Stimulated activated CD8-positive, alpha-beta memory T cell treated with anti-CD3 and anti-CD28 coated beads, Interleukin-7, amount 100 ng/mL, for 4 hours (primary cell): ENCODE data around the gene SHFL.

Experiments
- DNase-seq, 2 donors: peaks; one replicate each; pipeline ENCODE4 v3.0.0-alpha.2; 2020; ENCODE audit warnings: low read depth in 2 of 2

The SHFL gene

DNA sequence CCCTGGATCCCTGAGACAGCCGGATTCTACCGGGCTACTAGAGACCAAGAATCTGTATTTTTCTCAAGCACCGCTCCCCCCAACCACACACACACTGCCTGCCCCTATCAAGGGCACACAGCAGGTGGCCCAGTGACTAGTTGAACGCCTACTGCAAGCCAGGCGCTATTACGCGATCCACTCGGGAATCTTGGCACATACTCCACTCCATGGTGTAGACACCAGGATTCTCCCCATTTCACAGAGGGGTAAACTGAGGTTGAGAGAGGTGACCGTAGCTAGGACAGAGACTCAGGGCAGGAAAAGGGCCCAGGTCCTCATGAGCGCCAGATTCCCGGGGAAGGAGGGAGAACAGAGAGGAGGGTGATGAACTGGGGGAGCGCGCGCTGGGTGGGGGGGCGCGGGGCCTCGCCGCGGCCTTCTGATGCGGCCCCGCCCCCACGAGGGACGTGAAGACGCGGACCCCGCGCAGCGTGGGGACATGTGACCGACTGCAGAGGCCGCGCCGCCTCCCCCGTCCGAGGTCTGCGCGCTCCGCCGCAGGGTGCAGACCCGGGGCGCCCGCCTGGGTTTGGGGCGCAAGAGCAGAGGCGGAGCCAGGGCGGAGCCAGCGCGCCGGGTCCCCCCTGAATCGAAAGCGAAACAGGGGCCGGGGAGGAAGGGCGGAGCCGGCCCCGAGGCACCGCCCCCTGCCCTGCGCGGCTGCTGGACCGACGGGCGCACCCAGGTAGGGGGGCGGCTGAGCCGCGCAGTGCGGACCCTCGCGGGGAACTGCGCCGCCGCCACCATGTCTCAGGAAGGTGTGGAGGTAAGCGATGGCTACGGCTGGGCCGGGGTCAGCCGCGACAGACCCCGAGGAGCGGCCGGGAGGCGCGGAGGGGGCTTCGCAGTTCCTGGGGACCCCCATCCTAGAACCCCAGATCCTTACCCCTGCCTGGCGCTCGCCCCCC, at the start of gene SHFL:
Gene SHFL (plus strand): TSS at position 677 of the 950 bp plus-strand sequence. CDS start 111 bp downstream, at position 788.
- DNase-seq, result peak; percentile 60 to 81

DNA sequence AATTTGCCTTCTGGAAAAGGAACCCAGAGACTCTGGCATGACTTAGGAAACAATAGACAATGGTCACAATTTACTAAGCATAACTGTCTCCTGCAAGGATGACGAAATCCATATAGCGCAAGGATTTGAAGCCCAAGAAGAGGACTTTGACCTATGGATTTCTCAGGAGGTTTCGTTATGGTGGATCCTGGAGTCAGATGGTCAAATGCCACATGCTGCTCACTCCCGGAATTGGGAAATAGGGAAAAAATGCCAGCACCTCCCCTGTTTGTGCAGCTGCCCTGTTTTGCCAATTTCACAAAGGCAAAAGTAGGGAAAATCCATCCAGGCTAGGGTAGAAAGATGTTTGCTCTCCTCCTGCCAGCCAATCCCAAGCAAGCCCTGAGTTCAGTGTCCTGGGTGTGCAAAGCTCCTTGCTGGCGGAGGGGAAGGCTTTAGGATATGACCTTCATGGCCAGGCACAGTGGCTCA, 49.5 kb upstream of the SHFL start:
- no peak for DNase-seq

DNA sequence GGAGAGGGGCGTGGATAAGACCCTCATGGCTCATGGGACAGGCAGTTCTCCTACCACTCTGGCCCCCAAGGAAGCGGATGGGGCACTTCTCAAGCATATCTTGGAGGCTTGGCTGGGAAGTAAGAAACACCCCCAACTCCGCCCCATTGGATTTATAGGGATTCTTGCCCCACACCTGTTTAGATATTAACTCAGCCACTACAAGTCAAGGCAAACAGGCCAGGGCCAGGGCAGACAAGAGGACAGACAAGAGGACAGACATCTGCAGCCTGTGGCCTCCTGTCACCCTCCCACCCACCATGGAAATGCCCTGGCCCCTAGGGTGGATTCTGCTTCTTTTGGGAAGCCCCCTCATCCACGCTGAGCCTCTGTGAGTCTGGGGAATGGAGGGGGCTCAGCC, 48.8 kb upstream of the SHFL start:
- no peak for DNase-seq

DNA sequence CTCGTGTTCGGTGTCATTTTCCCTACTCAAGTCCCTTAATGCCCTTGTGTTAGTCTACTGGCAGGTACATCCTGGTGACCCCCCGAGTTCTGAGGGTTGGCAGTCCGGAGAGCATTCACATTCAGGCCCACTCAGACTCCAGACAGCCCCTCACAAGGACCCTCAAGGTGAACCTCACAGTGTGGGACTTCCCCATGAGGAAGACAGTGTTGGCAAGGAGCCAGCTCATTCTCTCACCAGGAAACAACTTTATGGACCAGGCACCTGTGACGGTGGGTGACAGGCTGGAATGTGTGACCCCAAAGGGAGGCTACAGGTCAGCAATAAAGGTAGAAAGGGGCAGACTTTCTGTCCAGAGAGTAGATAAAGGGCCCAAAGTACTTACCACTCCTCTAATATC, 48.3 kb upstream of the SHFL start:
- DNase-seq, result no peak

- no peak for DNase-seq
Observed at GRCh38 chr19:10043286-10043927, 42.7 kb upstream of the SHFL start.

- DNase-seq, result no peak
Observed at GRCh38 chr19:10044390-10044789, 41.7 kb upstream of the SHFL start.

DNA sequence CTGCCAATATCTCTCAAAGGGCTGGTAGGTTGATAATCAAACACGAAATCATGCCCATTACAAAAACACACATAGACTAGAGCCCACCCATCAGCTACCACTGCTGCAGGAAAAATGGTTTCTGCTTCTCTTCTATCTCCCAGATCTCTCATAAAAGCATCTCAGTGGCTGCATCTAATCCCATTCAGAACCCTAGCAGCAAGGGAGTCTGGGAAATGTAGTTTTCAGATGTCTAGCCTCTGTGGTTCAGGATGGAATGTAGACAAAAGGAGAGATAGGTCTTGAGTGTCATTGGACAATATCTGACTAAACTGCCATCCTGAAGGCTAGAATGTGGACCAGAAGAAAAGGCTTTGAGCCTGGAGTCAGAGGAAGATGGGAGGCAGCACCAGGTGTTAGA, 40.7 kb upstream of the SHFL start:
- no peak for DNase-seq

- DNase-seq, result no peak
Observed at GRCh38 chr19:10049626-10050025, 36.5 kb upstream of the SHFL start.

- DNase-seq, result no peak
Observed at GRCh38 chr19:10052602-10053360, 33.3 kb upstream of the SHFL start.

DNA sequence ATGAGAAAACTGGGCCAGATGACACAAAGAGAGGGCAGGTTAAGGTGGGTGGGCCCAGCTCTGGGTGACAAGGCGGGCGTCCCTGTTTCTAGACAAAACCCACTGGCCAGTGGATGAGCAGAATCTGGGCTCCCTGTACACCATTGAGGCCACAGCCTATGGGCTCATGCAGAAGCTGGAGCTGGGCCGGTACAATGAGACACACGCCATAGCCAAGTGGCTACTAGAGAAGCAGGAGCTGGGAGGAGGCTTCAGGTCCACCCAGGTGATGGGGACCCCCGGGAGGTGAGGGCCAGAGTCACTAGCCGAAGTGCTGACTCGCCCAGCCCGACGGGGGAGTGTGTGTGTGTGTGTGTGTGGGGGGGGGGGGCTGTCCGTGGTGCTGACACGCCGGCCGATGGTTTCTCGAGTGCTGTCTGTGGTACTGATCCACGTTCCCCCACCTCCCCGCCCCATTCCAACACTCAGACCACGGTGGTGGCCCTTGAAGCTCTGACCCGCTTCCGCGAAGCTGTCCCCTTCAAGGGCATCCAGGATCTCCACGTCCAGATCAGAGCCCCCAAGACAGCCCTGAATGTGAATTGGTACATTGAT, 24.3 kb upstream of the SHFL start:
- DNase-seq, result no peak

- DNase-seq, result no peak
Observed at GRCh38 chr19:10068205-10068604, 17.9 kb upstream of the SHFL start.

DNA sequence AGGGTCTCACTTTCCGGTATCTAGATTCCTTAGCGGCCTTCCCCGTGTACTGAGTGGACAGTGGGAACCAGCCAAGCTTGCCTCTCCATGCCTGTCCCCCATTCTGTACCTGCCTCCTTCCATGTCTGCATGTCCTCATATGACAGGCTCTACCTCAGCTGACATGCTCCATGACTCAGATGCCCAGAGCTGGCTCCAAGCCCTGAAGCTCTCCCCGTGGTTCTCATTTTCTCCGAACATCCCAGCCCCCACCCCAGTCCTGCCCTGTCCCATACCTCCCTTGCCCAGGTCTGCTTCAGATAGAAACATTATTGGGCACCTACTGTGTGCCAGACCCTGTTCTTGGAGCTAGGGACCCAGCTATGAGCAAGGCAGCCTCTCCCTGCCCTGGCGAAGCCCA, 17.1 kb upstream of the SHFL start:
- no peak for DNase-seq

GRCh38 chr19:10070730-10071446, 15.2 kb upstream of the SHFL start:
- no peak for DNase-seq

GRCh38 chr19:10074153-10074552, 12.0 kb upstream of the SHFL start:
- peak in 1 of 2 donors; percentile 39 for DNase-seq

DNA sequence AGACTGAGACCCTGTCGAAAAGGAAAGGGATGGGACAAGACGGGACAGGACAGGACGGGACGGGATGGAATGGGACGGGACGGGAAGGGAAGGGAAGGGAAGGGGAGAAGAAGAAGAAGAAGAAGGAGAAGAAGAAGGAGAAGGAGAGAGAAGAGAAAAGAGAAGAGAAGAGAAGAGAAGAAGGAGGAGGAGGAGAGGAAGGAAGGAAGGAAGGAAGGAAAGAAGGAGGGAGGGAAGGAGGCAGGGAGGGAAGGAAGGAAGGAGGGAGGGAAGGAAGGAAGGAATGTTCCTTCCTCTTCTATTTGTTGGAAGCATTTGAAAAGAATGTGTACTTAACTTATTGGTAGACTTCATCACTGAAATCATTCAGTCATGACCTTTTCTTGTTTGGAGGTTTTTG, 9.6 kb upstream of the SHFL start:
- no peak for DNase-seq

DNA sequence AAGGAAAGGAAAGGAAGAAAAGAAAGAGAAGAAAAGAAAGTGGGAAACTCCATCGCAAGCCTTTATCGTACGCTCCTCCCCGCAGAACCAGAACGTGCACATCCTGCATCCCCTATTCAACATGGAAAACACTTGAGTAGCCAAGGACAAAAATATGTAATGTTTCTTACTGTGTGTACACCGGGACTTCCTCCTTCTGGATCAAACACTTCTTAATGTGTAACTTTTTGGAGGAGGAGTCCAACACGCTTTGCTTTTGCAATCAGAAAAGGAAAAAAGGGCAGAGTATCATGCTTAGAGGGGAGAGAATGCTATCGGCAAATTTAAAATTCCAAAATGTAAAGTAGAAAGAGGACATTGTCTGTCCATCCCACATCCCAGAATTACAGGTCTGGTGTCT, 7.8 kb upstream of the SHFL start:
- no peak for DNase-seq

- DNase-seq, result no peak
Observed at GRCh38 chr19:10079031-10079453, 7.1 kb upstream of the SHFL start.

DNA sequence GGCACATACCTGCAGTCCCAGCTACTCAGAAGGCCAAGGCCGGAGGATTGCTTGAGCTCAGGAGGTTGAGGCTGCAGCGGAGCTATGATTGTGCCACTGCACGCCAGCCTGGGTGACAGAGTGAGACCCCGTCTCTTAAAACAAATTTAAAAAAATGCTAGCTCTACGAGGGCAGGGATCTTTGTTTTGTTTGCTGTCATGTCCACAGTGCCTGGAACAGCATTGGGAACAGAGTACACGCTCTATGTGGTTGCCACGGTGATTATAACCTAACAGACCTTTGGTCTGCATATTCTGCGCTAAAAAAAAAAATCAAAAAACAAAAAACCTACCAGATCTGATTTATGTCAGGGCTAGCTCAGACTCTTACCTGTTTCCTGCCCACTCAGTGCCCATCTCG, 2.2 kb upstream of the SHFL start:
- DNase-seq, result no peak

DNA sequence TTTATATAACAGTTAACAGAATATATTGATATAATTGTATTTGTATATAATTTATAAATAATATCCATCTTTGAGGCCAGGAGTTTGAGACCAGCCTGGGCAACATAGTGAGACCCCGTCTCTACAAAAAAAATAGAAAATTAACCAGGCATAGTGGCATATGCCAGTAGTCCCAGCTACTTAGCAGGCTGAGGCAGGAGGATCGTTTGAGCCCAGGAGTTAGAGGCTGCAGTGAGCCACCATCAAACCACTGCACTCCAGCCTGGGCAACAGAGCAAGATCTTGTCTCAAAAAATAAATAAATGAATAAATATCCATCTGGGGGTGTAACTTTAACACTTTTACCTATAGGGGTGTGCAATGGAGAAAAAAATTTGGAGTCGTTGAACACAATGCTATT, 1.3 kb upstream of the SHFL start:
- DNase-seq, result no peak

DNA sequence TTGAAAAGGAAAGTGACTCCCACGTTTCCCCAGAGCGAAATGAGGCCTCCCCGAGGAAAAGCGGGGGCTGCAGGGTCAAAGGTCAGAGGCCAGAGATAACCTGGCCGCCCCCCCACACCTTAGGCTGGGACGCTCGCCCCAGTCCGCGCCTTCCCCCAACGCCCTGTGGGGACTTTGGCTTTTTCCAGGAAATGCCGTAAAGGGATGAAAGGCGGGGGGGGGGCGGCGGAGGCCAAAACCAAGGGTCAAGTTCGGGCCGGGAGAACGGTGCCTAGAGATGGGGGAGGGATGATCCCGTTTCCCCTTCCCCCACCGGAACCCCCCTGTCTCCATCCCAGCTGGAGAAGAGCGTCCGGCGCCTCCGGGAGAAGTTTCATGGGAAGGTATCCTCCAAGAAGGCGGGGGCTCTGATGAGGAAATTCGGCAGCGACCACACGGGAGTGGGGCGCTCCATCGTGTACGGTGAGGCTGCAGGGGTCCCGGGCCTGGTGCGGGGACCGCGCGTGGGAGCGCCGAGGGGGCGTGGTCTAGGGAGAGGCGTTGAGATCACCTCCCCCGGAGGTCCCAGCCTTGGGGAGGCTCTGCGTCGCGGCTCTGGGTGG, 575 bp downstream of the SHFL start:
- DNase-seq, result peak in 1 of 2 donors; percentile 68
